Measurements from ENCODE around the gene FOXK2. TPM values are rescaled to one million over a fixed set of nuclear protein-coding genes. Genes with fewer than 3 reads are reported as not detected.

Gene FOXK2
- total and polyA plus RNA-seq, 2 donors (not counting 3 experiments of a cell fraction or from before 2014, with no cell fraction given): 33.4 to 79.3 TPM

- no peak for TF ChIP-seq MAX (IDR thresholded peaks at IDR 0.05; ENCODE audit: insufficient read depth, insufficient read length)
- no peaks in the 10 kb centered on the region for H3K27me3 ChIP-seq (ENCODE audit: control insufficient read depth in 2 of 2, insufficient read depth in 2 of 2, low read length in 2 of 2)
- BruUV-seq (replicated peaks): no TSS peak
- FAIRE-seq (no peak), DNase-seq (ENCODE audit: low read depth, low spot score) (no peak)
- no peaks in the 10 kb centered on the region for H3K9me1 ChIP-seq (replicated peaks; ENCODE audit: control insufficient read depth, extremely low read depth, insufficient read depth, low read length)
- no peaks in the 10 kb centered on the region for H4K20me1 ChIP-seq (replicated peaks; ENCODE audit: control insufficient read depth, extremely low read depth, insufficient read depth, low read length)
- dilution Hi-C loops (cut with MboI; ENCODE audit: extremely low pct_ligation_motif_present, low sequenced_read_pairs): no loop called here
- H3K9me3 ChIP-seq (replicated peaks; ENCODE audit: control insufficient read depth, insufficient read depth, low read length): no peaks in the 10 kb centered on the region
- H3K9ac ChIP-seq (replicated peaks; ENCODE audit: extremely low read depth, insufficient read depth, low read length): no peak overlapping the region
- H3K36me3 ChIP-seq (ENCODE audit: control insufficient read depth in 2 of 2, extremely low read depth in 1 of 2, insufficient read depth in 2 of 2, low read length in 2 of 2): peaks cover 6 to 27% of the 10 kb centered on the region in 2 experiments
- no peak overlapping the region for H3K4me2 ChIP-seq (ENCODE audit: insufficient read depth, low read length)
- no peak overlapping the region for H2AFZ ChIP-seq (ENCODE audit: low read depth, low read length)
- H3K4me3 ChIP-seq (replicated peaks in 1 of 3; ENCODE audit: insufficient read depth in 1 of 3, low read depth in 1 of 3, low read length in 3 of 3): no peak overlapping the region
- POLR2A ChIA-PET: no interaction called here
- intact Hi-C loops (cut with micrococcal nuclease): no loop called here
- H3K79me2 ChIP-seq (ENCODE audit: control insufficient read depth, insufficient read depth, low read length): no peaks in the 10 kb centered on the region
- H3K4me1 ChIP-seq (ENCODE audit: control insufficient read depth, extremely low read depth, insufficient read depth, low read length): peaks cover 5% of the 10 kb centered on the region
- no peak overlapping the region for H3K27ac ChIP-seq (ENCODE audit: insufficient read depth, low read depth, low read length)
- CTCF ChIA-PET: interaction anchor here (1.0 kb wide), 1 partner anchor 80 kb away, joined by 5 read pairs; no protein-coding TSS in a partner anchor
Measured at GRCh38 chr17:82474223-82475010, 45.1 kb upstream of the FOXK2 start.

GRCh38 chr17:82475458-82475857, 44.1 kb upstream of the FOXK2 start:
- no peaks in the 10 kb centered on the region for H3K9me1 ChIP-seq (replicated peaks; ENCODE audit: control insufficient read depth, extremely low read depth, insufficient read depth, low read length)
- intact Hi-C loops (cut with micrococcal nuclease): no loop called here
- H3K27me3 ChIP-seq (ENCODE audit: control insufficient read depth in 2 of 2, insufficient read depth in 2 of 2, low read length in 2 of 2): no peaks in the 10 kb centered on the region
- H3K4me1 ChIP-seq (ENCODE audit: control insufficient read depth, extremely low read depth, insufficient read depth, low read length): peaks cover 5% of the 10 kb centered on the region
- H2AFZ ChIP-seq (ENCODE audit: low read depth, low read length): no peak overlapping the region
- no peak overlapping the region for H3K4me2 ChIP-seq (ENCODE audit: insufficient read depth, low read length)
- ChIA-PET CTCF (no interaction called here), POLR2A (no interaction called here)
- TF ChIP-seq FOS (IDR thresholded peaks at IDR 0.05; ENCODE audit: borderline replicate concordance, insufficient read depth, low read length): no peak
- H3K4me3 ChIP-seq (replicated peaks in 1 of 3; ENCODE audit: insufficient read depth in 1 of 3, low read depth in 1 of 3, low read length in 3 of 3): no peak overlapping the region
- H4K20me1 ChIP-seq (replicated peaks; ENCODE audit: control insufficient read depth, extremely low read depth, insufficient read depth, low read length): no peaks in the 10 kb centered on the region
- no peaks in the 10 kb centered on the region for H3K9me3 ChIP-seq (replicated peaks; ENCODE audit: control insufficient read depth, insufficient read depth, low read length)
- BruUV-seq (replicated peaks): no TSS peak
- no peak overlapping the region for H3K27ac ChIP-seq (ENCODE audit: insufficient read depth, low read depth, low read length)
- DNase-seq (ENCODE audit: low read depth, low spot score) (no peak), FAIRE-seq (peak; percentile 75)
- dilution Hi-C loops (cut with MboI; ENCODE audit: extremely low pct_ligation_motif_present, low sequenced_read_pairs): no loop called here
- no peaks in the 10 kb centered on the region for H3K79me2 ChIP-seq (ENCODE audit: control insufficient read depth, insufficient read depth, low read length)
- peaks cover 8 to 32% of the 10 kb centered on the region in 2 experiments for H3K36me3 ChIP-seq (ENCODE audit: control insufficient read depth in 2 of 2, extremely low read depth in 1 of 2, insufficient read depth in 2 of 2, low read length in 2 of 2)
- H3K9ac ChIP-seq (replicated peaks; ENCODE audit: extremely low read depth, insufficient read depth, low read length): no peak overlapping the region

All from endothelial cell of umbilical vein (primary cell).